ENCODE results near the gene PALLD.

Gene PALLD

GRCh38 chr4:168551211-168551610, 54.4 kb downstream of the PALLD start:
- no peak overlapping the region for H3K9ac ChIP-seq (ENCODE audit: low read length)
- no peaks in the 10 kb centered on the region for H3K27me3 ChIP-seq (replicated peaks; ENCODE audit: insufficient read depth, low read length)
- no peaks in the 10 kb centered on the region for H4K20me1 ChIP-seq (ENCODE audit: insufficient read depth, low read length)
- no peaks in the 10 kb centered on the region for H3K9me3 ChIP-seq (replicated peaks; ENCODE audit: insufficient read depth, low read length)
- no peaks in the 10 kb centered on the region for H3F3A ChIP-seq (ENCODE audit: insufficient read depth, low read length)
- H3K9me2 ChIP-seq (replicated peaks; ENCODE audit: insufficient read depth, low read length): no peaks in the 10 kb centered on the region
- H3K4me2 ChIP-seq (ENCODE audit: low read depth, low read length): no peak overlapping the region
- DNase-seq: no peak
- H3K79me2 ChIP-seq (ENCODE audit: low read length): no peaks in the 10 kb centered on the region
- no peaks in the 10 kb centered on the region for H3K36me3 ChIP-seq (replicated peaks; ENCODE audit: insufficient read depth, low read length)
- no peak overlapping the region for H2AFZ ChIP-seq (ENCODE audit: low read length)
- no peaks in the 10 kb centered on the region for H3K4me1 ChIP-seq (ENCODE audit: low read length)
- H3K27ac ChIP-seq (ENCODE audit: low read length): no peak overlapping the region
- no peak overlapping the region for H3K4me3 ChIP-seq (ENCODE audit: low read length)
- TF ChIP-seq EZH2phosphoT487 (IDR thresholded peaks at IDR 0.05; ENCODE audit: low read length) (no peak), EZH2 (optimal IDR thresholded peaks at IDR 0.05; ENCODE audit: low read depth, low read length) (no peak), CTCF (IDR thresholded peaks at IDR 0.05; ENCODE audit: low read length) (no peak)

- TF ChIP-seq EZH2phosphoT487 (IDR thresholded peaks at IDR 0.05; ENCODE audit: low read length) (no peak), CTCF (IDR thresholded peaks at IDR 0.05; ENCODE audit: low read length) (no peak), EZH2 (optimal IDR thresholded peaks at IDR 0.05; ENCODE audit: low read depth, low read length) (no peak)
- Histone ChIP-seq H3K4me2 (ENCODE audit: low read depth, low read length) (no peak overlapping the region), H3K4me3 (ENCODE audit: low read length) (no peak overlapping the region), H3K9ac (ENCODE audit: low read length) (no peak overlapping the region), H3K36me3 (replicated peaks; ENCODE audit: insufficient read depth, low read length) (no peaks in the 10 kb centered on the region), H3K79me2 (ENCODE audit: low read length) (no peaks in the 10 kb centered on the region), H3K9me2 (replicated peaks; ENCODE audit: insufficient read depth, low read length) (no peaks in the 10 kb centered on the region), H3K27ac (ENCODE audit: low read length) (no peak overlapping the region), H4K20me1 (ENCODE audit: insufficient read depth, low read length) (no peaks in the 10 kb centered on the region), H3K27me3 (replicated peaks; ENCODE audit: insufficient read depth, low read length) (no peaks in the 10 kb centered on the region), H3K4me1 (ENCODE audit: low read length) (no peaks in the 10 kb centered on the region), H3F3A (ENCODE audit: insufficient read depth, low read length) (no peaks in the 10 kb centered on the region), H3K9me3 (replicated peaks; ENCODE audit: insufficient read depth, low read length) (no peaks in the 10 kb centered on the region), H2AFZ (ENCODE audit: low read length) (no peak overlapping the region)
- no peak for DNase-seq
These were observed 55.3 kb downstream of the PALLD start for GRCh38 chr4:168551945-168552695.

- no peak overlapping the region for H3K27ac ChIP-seq (ENCODE audit: low read length)
- DNase-seq: no peak
- TF ChIP-seq EZH2phosphoT487 (IDR thresholded peaks at IDR 0.05; ENCODE audit: low read length): no peak
- no peak for TF ChIP-seq EZH2 (optimal IDR thresholded peaks at IDR 0.05; ENCODE audit: low read depth, low read length)
- no peak for TF ChIP-seq CTCF (IDR thresholded peaks at IDR 0.05; ENCODE audit: low read length)
- H3K4me1 ChIP-seq (ENCODE audit: low read length): no peaks in the 10 kb centered on the region
- no peaks in the 10 kb centered on the region for H3K36me3 ChIP-seq (replicated peaks; ENCODE audit: insufficient read depth, low read length)
- no peak overlapping the region for H2AFZ ChIP-seq (ENCODE audit: low read length)
- H3K9me3 ChIP-seq (replicated peaks; ENCODE audit: insufficient read depth, low read length): no peaks in the 10 kb centered on the region
- no peak overlapping the region for H3K4me3 ChIP-seq (ENCODE audit: low read length)
- H3K27me3 ChIP-seq (replicated peaks; ENCODE audit: insufficient read depth, low read length): no peaks in the 10 kb centered on the region
- no peak overlapping the region for H3K9ac ChIP-seq (ENCODE audit: low read length)
- H3K79me2 ChIP-seq (ENCODE audit: low read length): no peaks in the 10 kb centered on the region
- H3K4me2 ChIP-seq (ENCODE audit: low read depth, low read length): no peak overlapping the region
- H3K9me2 ChIP-seq (replicated peaks; ENCODE audit: insufficient read depth, low read length): no peaks in the 10 kb centered on the region
- H4K20me1 ChIP-seq (ENCODE audit: insufficient read depth, low read length): no peaks in the 10 kb centered on the region
- no peaks in the 10 kb centered on the region for H3F3A ChIP-seq (ENCODE audit: insufficient read depth, low read length)
These were observed 57.0 kb downstream of the PALLD start for GRCh38 chr4:168553714-168554370.
